ENCODE results near the gene GNA12.

Gene GNA12, protein sequence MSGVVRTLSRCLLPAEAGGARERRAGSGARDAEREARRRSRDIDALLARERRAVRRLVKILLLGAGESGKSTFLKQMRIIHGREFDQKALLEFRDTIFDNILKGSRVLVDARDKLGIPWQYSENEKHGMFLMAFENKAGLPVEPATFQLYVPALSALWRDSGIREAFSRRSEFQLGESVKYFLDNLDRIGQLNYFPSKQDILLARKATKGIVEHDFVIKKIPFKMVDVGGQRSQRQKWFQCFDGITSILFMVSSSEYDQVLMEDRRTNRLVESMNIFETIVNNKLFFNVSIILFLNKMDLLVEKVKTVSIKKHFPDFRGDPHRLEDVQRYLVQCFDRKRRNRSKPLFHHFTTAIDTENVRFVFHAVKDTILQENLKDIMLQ

DNA sequence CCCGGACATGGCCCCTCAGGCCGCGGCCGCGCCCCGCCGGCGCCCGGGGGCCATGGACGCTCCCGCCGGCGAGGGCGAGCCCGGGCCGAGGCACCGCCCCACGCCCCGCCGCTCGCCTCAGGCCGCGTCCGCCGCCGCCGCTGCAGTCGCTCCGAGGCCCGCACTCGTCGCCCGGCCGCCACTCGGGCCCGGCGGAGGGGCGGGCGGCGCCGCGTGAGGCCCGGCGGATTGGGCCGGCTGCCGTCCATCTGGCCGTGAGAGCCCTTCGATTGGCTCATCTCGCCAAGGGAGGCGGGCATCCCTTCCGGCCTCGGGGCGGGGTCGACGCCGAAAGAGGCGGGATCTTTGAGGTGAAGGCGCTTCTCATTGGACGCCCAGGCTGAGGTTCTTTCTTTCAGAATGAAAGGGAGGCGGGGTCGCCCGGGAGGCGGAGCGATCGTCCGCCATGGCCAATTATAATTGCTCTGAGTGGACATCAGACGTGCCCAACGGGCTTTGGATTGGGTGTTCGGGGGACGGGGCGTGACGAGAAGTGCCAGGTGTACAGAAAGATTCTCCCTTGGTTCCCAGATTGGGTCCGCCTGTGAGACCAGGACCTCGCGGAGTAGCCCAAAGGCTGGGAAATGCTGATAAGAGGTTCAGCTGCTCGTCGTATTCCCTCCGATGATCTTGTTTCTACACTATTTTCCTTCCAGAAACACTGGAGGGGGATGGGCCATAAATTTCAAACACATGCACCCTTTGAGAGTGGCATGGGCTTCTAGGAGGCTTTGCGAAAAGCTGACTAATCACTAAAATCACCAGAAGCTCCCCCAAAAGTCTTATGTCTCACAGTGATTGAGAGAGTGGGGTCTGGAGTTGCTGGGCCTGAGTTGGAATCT is at the start of gene GNA12:
GNA12 (minus strand) TSS at position 156 of the 881 bp plus-strand sequence; CDS start at position 9, 147 bp downstream.
- peak; percentile 99 for DNase-seq

GRCh38 chr7:2893411-2893861 is 49.3 kb upstream of the GNA12 start:
- no peak for DNase-seq

DNA sequence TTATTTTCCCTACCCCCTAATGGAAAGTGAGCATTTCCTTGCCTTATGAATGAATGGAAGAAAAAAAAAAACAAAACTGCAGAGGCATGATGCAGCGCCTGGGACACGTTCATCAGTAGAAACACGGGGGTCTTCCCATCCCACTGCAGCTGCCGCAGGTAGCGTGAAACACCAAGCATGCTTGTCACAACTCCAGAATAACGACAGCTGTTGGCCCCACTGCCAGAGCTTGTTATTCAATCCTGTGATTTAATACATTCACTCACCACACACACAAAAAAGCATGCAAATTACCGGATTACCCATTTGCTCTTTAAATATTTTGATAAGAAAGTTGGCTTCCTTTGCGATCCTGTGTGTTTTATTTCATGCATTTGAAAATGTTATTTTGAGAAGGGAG is 48.4 kb upstream of the GNA12 start:
- DNase-seq, result no peak

GRCh38 chr7:2887816-2888215 is 43.7 kb upstream of the GNA12 start:
- no peak for DNase-seq

DNA sequence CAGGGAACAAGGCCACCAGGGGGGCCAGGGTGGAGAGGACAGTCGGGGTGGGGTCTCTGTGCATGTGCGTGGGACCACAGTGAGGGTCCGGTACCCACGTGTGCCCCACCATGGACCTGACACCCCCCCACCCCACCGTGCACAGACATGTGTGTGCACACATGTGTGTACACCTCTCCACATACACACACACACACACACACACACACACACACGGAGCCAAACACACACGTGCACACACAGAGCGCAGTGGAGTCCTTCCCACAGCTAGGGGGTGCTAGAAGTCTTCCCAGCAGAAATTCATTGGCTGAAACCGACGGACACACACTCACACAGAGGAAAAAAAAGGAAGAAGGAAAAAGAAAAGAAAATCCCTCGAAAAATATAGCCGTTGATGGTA is 42.8 kb upstream of the GNA12 start:
- DNase-seq, result peak; percentile 84

DNA sequence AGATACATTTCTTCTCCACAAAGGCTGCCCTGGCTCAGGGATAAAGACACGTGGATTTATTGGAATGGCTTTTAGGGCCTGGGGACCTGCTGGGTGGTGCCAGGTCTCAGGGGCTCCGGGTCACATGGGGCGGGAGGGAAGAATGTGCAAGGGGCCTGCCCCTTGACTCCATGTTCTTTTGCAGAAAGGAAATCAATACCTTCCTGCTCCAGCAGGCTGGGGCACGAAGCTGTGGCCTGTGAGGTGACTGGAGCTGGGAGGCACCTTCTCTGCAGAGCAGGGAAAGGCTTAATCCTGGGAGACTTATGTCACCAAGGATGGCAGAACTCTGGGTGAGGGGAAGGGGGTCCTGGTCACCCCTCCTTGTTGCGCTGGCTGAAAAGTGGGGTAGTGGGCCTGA is 42.3 kb upstream of the GNA12 start:
- no peak for DNase-seq

- no peak for DNase-seq
Measured at GRCh38 chr7:2884161-2884560, 40.1 kb upstream of the GNA12 start.

DNA sequence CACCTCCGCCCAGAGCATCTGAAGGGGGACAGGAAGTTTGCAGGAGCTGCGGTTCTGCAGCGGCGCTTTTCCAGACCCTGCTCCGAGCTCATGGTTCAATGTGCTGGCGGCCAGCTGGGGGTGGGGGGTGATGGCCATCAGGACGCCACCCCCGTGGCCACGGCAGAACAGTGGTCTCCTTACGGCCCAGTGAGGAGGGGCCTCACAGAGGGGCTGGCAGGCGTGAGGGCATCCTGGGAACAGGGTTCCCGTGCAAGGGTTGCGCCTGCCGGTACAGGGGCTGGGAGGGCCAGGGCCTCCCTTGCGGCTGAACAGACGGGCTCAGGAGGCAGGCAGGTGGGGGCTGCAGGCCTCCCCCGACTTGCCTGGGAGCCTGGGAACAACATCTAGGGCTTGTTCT is 39.0 kb upstream of the GNA12 start:
- no peak for DNase-seq

GRCh38 chr7:2882111-2882510 is 38.0 kb upstream of the GNA12 start:
- no peak for DNase-seq

GRCh38 chr7:2880874-2881533 is 36.9 kb upstream of the GNA12 start:
- no peak for DNase-seq

- DNase-seq, result no peak
Measured at GRCh38 chr7:2880051-2880450, 35.9 kb upstream of the GNA12 start.

- no peak for DNase-seq
Measured at GRCh38 chr7:2879354-2879753, 35.2 kb upstream of the GNA12 start.

- DNase-seq, result no peak
Measured at GRCh38 chr7:2878306-2878705, 34.2 kb upstream of the GNA12 start.

GRCh38 chr7:2876031-2876731 is 32.1 kb upstream of the GNA12 start:
- DNase-seq, result no peak

DNA sequence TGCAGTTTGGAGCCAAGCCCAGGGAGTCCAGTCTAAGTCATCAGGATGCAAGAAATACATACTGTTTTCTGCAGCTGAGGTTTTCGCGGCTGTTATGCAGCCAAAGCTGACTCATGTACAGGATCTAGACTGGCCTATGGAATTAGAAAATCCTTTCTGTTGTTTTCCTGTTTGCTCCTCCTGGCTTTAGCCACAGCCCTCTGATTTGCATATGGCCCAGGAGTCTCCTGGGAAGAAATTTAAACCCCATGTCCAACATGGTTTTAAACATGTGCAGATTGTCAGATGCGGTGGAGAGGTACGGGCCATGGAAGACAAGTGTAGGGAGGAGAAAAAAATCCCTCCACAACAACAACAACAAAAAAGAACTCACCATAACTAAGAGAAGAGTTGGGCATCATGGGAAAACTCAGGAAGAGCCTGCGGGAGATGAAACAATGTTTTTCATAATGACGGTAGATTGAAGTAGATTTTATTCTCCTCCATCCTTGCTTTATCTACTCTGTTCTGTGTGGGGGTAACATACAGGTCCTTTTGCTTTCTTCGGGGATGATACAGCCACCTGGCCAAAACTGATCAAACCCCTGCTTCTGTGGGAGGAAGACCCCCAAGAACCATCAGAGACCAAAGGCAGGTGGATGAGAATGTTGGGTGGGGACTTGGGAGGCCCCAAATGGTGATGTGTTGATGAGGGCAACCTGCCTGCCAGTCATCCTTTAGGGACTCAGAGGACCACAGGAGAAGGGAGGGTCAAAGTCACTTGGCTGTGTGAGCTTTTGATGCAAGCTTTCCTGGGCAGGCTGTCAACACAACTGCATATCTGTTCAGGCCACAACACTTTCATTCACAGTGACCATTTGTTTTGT is 29.8 kb upstream of the GNA12 start:
- DNase-seq, result peak; percentile 27

GRCh38 chr7:2873146-2873545 is 29.0 kb upstream of the GNA12 start:
- peak; percentile 21 for DNase-seq

DNA sequence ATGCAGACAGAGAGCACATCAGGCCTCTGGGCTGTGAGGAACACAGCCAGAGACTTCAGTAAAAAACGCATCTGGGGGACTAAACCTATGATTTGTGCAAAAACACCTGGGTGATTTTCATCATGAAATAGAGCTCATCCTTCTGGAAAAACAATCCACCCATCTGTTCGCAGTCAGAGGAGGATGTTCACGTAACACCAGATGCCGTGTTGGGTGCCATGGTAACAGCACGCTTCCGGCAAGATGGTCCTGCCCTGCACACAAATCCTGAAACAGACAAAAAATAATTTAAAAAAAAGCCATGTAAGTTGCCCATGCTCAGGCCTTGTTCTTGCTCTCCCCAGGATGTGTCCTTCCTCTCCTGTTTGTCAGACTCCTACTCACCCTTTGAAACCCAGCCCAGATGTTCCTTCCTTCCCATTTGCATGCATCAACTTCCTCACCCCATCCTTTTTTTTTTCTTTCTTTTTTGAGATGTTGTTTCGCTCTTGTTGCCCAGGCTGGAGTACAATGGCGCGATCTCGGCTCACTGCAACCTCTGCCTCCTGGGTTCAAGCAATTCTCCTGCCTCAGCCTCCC is 28.3 kb upstream of the GNA12 start:
- no peak for DNase-seq

DNA sequence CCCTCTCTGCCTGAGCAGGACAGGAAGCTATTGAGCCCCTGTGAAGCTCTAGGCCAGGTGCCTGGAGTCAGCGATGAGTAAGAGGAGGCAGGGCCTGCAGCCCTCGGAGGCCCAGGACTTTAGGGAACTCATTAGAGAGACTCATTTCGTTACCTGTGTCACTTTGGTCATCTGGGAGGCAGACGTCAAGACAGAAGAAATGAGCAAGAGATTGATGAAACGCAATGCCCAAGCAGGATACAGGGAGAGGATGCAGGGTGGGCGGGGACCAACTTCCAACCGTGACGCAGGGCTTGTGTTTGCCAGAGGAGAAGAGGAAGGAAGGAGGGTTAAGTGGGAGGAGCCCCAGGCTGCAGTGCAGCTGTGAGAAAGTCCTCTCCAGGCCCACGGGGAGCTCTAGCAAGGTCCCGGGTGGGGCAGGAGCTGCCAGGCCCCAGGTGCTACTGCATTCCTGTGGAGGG is 26.4 kb upstream of the GNA12 start:
- DNase-seq, result peak; percentile 86

DNA sequence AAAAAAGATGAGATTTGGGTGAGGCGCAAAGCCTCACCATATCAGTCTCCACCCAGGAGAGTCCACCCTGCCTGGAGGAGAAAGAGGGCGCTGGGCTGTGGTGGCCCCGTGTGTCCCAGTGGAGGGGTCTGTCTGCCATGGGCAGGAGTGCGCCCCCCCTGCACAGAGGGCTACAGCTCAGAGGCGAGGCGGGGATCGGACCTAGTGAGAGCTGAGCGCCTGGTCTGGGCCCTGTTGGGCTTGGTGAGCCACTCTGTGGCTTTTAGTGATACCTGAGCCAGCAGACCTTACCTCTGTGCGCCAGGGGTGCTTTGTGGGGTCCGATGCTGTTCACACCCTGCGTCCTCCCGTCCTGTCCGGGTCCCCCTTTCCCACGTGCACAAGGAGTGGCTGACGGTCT is 25.9 kb upstream of the GNA12 start:
- DNase-seq, result no peak

DNA sequence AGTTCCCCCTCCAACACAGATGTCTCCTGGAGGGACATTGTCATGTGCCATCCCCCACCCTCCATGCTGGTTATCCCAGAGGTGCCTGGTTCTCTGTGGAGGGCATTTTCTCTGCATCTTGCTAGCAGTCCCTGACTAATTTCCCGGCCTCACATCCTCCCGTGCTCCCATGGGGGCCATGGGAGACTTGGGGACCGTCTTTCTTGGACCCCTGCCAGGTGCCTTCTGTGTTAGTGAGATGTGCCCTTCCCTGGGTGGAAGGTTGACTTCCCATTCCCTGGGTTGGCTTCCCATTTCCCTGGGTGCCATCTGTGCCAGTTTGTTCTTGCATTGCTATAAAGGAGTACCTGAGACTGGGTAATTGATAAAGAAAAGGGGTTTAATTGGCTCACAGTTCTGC is 22.5 kb upstream of the GNA12 start:
- DNase-seq, result no peak

DNA sequence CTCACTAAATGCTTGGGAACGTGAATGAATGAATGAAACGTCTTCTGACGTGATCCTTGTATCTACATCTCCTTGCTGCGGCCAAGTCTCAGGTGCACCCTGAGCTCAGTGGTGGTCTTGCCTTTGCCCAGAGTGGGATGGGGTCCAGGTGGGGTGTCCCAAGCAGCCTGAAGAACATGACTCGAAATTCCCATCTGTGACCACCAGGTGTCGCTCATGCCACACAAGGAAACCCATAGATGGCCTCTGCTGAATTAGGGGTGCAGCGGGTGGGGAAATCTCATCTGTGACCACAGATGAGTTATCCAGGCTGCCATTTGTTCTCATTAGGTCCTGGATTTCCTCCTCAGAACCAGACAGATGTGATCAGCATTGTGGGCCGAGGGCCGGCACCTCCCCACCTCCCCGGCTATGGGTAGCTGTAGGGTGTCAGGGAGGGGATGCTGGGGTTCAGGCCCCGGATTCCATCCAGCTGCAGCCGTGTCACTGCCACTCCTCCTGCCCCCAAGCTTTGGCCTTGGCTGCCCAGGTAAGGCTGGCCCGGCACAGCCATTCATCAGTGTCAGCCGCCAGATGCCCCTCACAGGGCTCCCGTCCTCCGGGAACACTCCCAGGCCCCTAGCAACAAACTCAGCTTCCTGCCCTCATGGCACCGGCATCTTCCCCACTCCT is 21.0 kb upstream of the GNA12 start:
- DNase-seq, result peak; percentile 75

Measured in suppressor macrophage treated with lipopolysaccharide for 4 hours (primary cell).